ENCODE measurements around the gene PTPRN2.

DNA sequence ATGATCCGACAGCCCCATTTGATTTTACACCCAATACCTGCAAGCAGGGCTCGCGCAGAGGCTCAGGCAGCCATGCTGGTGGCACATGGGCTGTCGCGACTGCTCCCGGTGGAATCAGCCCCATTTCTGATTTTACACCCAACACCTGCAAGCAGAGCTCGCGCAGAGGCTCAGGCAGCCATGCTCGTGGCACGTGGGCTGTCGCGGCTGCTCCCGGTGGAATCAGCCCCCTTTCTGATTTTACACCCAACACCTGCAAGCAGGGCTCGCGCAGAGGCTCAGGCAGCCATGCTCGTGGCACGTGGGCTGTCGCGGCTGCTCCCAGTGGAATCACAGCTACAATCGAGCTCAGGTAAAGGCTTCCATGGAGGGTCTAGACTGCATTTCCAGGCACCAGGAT lies 244.1 kb downstream of the PTPRN2 start:
- TF ChIP-seq CTCF (IDR thresholded peaks at IDR 0.05) (no peak), POLR2A (IDR thresholded peaks at IDR 0.05) (no peak)
